OCI-LY7 (cell line): ENCODE results near the gene AFDN.

Experiments
- CTCF ChIP-seq: fragments of 200-600 bp; sonication (generic); conservative IDR thresholded peaks from 2 replicates; pipeline ENCODE4 v1.5.1; 2014; ENCODE audit warnings: mild to moderate bottlenecking, antibody characterized with exemption, low read length, moderate library complexity, mixed read lengths
- EZH2phosphoT487 ChIP-seq: fragments of 200-600 bp; sonication (generic); IDR thresholded peaks from 2 replicates; pipeline ENCODE4 v1.6.1; 2018; ENCODE audit warnings: low read depth, borderline replicate concordance, mild to moderate bottlenecking, mixed run types, antibody characterized with exemption, low read length, moderate library complexity, mixed read lengths

GRCh38 chr6:167882244-167882643 lies 55.5 kb downstream of the AFDN start:
- TF ChIP-seq CTCF: no peak
- no peak for TF ChIP-seq EZH2phosphoT487
